GM18526 (cell line): Measurements from ENCODE around the gene MMS22L.

Experiments
- POLR2A ChIP-seq: IDR thresholded peaks from 3 replicates; pipeline ENCODE4 v1.6.1; 2011; ENCODE audit not compliant: insufficient read length; ENCODE audit errors: extremely low read depth

Gene MMS22L

GRCh38 chr6:97187951-97188350 is 95.1 kb downstream of the MMS22L start:
- TF ChIP-seq POLR2A: no peak

- no peak for TF ChIP-seq POLR2A
Measured at GRCh38 chr6:97186416-97186999, 96.5 kb downstream of the MMS22L start.

GRCh38 chr6:97177905-97178304 is 105.1 kb downstream of the MMS22L start:
- TF ChIP-seq POLR2A: no peak

- no peak for TF ChIP-seq POLR2A
Measured at GRCh38 chr6:97176468-97176867, 106.5 kb downstream of the MMS22L start.

GRCh38 chr6:97175806-97176205 is 107.2 kb downstream of the MMS22L start:
- no peak for TF ChIP-seq POLR2A

- TF ChIP-seq POLR2A: no peak
Measured at GRCh38 chr6:97174471-97174870, 108.5 kb downstream of the MMS22L start.

GRCh38 chr6:97160280-97160679 is 122.7 kb downstream of the MMS22L start:
- TF ChIP-seq POLR2A: no peak

- no peak for TF ChIP-seq POLR2A
Measured at GRCh38 chr6:97154015-97154414, 129.0 kb downstream of the MMS22L start.

GRCh38 chr6:97151601-97152000 is 131.4 kb downstream of the MMS22L start:
- TF ChIP-seq POLR2A: no peak

GRCh38 chr6:97150932-97151331 is 132.1 kb downstream of the MMS22L start:
- TF ChIP-seq POLR2A: no peak

- no peak for TF ChIP-seq POLR2A
Measured at GRCh38 chr6:97147421-97147820, 135.6 kb downstream of the MMS22L start.

- TF ChIP-seq POLR2A: no peak
Measured at GRCh38 chr6:97145691-97146090, 137.3 kb downstream of the MMS22L start.

- TF ChIP-seq POLR2A: no peak
Measured at GRCh38 chr6:97141756-97142155, 141.3 kb downstream of the MMS22L start.

GRCh38 chr6:97138581-97138980 is 144.4 kb downstream of the MMS22L start:
- no peak for TF ChIP-seq POLR2A

GRCh38 chr6:97136626-97137358 is 146.2 kb downstream of the MMS22L start:
- no peak for TF ChIP-seq POLR2A

- TF ChIP-seq POLR2A: no peak
Measured at GRCh38 chr6:97133067-97133466, 149.9 kb downstream of the MMS22L start.

GRCh38 chr6:97129106-97129505 is 153.9 kb downstream of the MMS22L start:
- TF ChIP-seq POLR2A: no peak
